VCaP (cell line): ENCODE measurements around the gene SLC4A9.

Experiments
- H3K27ac ChIP-seq: fragments of 450-650 bp; 2 replicates; pipeline ENCODE4 v1.5.1; 2017
- TF ChIP-seq, protein P1 (sequence below): fragments of 450-650 bp; conservative IDR thresholded peaks from 2 replicates; pipeline ENCODE4 v1.5.1; 2017; ENCODE audit warnings: mild to moderate bottlenecking, moderate library complexity

The SLC4A9 gene

DNA sequence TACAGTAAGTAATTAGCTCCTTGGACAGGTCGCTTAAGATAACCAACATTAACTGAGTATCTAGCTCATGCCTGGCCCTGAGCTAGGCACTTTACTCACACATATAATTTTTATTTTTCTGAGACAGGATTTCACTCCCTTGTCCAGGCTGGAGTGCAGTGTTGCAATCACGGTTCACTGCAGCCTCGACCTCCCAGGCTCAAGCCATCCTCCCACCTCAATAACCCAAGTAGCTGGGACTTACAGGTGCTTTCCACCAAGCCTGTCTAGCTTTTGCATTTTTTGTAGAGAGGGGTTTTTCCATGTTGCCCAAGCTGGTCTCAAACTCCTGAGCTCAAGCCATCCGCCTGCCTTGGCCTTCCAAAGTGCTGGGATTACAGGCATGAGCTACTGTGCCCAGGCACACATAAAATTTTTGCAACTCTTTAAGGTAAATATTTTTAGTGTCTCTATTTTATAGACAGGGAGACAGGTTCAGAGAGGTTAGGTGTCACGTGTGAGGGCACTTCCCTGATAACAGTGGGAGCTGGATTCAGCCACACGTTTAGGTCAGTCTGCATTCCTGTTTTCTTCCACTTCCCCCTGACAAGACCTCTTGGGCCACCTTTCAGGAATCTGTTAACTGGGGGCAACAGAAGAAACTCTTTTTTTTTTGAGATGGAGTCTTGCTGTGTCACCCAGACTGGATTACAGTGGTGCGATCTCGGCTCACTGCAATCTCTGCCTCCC lies 31.8 kb upstream of the SLC4A9 start:
- peak overlapping the region; percentile 100 for H3K27ac ChIP-seq
- TF ChIP-seq, protein P1, sequence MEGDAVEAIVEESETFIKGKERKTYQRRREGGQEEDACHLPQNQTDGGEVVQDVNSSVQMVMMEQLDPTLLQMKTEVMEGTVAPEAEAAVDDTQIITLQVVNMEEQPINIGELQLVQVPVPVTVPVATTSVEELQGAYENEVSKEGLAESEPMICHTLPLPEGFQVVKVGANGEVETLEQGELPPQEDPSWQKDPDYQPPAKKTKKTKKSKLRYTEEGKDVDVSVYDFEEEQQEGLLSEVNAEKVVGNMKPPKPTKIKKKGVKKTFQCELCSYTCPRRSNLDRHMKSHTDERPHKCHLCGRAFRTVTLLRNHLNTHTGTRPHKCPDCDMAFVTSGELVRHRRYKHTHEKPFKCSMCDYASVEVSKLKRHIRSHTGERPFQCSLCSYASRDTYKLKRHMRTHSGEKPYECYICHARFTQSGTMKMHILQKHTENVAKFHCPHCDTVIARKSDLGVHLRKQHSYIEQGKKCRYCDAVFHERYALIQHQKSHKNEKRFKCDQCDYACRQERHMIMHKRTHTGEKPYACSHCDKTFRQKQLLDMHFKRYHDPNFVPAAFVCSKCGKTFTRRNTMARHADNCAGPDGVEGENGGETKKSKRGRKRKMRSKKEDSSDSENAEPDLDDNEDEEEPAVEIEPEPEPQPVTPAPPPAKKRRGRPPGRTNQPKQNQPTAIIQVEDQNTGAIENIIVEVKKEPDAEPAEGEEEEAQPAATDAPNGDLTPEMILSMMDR = no peak

DNA sequence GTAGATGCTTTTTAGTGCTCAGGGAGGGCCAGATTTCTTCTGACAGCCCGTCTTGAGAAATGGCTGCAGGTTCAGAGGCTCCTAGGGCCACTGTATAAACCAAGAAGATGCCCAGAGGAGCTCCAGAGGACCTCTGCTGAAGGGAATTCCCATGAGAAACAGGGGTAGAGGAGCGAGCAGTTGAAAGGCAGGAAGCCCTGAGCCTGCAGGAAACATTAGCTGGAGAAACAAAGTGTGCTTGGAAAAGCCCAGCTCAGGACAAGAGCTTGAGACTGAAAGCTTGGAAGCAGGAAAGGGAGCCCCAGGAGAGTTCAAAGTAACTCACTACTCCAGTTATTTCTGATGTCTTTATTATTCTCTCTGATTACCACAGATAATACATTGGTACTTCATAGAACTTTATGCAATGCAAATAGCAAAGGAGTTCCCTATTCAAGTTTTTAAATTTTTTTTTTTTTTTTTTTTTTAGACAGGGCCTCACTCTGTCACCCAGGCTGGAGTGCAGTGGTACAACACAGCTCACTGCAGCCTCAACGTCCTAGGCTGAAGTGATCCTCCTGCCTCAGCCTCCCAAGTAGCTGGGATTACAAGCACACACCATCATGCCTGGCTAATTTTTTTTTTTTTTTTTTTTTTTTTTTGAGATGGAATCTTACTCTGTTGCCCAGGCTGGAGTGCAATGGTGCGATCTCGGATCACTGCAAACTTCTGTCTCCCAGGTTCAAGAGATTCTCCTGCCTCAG lies 30.1 kb upstream of the SLC4A9 start:
- H3K27ac ChIP-seq = peak overlapping the region; percentile 100
- TF ChIP-seq, protein P1 = no peak

DNA sequence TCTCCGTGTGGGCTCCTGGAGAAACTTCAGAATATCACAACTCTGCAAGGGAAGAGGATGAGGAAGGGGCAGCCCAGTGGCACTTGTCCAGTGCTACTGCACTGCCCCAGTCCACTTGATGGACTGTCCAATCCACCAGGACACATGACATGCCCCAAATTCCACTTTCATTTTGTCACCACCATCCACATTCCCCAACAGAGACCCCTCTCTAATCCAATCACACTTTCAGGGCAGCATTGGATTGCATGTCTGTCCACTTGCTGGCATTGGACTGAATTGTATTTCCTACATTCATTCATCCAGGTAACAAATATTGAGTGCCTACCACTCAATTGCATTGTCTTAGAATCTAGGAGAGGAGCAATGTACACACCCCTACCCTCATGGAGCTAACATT lies 28.4 kb upstream of the SLC4A9 start:
- H3K27ac ChIP-seq = no peak overlapping the region
- TF ChIP-seq, protein P1 = no peak

DNA sequence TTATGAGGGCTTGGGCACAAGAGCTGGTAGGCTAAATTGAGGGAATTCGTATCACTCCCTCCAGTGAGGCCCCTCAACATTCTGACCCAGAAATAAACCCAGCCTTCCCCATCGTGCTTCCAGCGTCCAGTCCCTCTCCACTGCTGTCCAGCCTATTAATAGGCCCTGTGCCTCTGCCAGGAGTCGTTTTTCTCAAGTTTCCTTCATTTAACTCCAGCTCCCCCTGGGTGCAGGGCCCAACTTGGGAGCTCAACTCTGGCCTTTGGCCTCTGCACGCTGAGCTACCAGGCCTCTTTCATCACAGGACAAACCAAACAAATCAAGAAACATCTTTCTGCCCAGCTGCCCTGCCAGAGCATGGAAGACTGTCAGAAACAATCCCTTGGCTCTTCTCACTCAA lies 23.6 kb upstream of the SLC4A9 start:
- TF ChIP-seq, protein P1 = no peak
- no peak overlapping the region for H3K27ac ChIP-seq

DNA sequence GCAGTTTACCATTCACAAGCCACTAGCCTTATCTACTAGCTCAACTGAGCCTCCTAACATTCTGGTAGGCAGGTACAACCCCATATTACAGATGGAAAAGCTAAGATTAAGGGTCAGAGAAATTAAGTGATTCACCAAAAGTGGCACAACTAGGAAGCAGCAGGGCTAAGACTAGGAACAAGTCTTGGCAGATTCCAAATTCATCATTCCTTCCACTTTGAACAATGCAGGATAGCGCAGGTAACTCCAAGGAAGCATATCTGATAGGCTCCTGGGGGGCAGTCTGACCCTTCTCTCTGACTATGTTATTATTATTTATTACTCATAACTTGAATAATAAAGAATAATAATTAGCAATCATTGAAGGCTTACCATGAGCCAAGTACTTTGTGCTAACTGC lies 22.1 kb upstream of the SLC4A9 start:
- no peak overlapping the region for H3K27ac ChIP-seq
- TF ChIP-seq, protein P1 = no peak

DNA sequence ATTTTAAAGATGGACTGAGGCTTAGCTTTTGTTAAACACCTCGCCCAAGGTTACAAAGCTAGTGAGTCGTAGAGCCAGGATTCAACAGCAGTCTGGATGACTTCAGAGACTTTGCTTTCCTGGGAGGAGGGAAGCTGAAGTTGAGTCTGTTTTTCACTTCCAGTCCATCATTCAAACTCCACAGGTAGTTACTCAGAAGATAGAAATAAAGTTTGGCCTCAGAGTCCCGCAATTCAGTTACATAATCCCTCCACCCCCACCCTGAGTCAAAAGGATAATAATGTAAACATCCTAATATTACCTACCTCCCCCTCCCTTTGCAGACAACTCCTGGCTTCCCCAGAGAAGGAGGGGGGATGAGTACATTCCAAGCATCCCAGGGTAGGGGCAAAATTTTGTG lies 21.7 kb upstream of the SLC4A9 start:
- TF ChIP-seq, protein P1 = no peak
- no peak overlapping the region for H3K27ac ChIP-seq

DNA sequence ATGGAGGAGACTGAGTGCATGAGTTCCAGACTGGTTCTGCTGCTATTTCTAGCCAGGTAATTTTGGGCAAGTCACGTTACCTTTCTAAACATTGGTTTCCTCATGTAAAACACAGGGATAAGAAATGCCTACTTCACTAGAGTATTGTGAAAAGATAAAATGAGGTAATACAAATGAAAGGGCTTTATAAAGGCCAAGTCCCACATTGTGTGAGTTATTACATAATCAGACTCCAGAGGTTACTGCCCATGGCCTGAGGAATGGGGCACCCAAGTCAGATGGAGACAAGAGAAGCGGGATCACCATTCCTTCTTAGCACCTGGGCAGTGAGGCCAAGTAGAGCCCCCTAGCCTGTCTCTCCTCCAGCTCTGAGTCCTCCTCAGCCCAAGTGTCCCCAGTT lies 21.1 kb upstream of the SLC4A9 start:
- TF ChIP-seq, protein P1 = no peak
- no peak overlapping the region for H3K27ac ChIP-seq
